Bronchial epithelial cell (primary cell): ENCODE results near the gene WNK2. TPM values are rescaled to one million over a fixed set of nuclear protein-coding genes. Genes with fewer than 3 reads are reported as not detected.

Source experiments
- DNase-seq: peaks from one replicate; pipeline ENCODE4 v3.0.0-alpha.2; 2010; ENCODE audit warnings: low read depth
- FAIRE-seq: peaks from 2 replicates; lab custom pipeline; 2011; peaks lifted over from hg19 to GRCh38; lab: Jason Lieb, UNC
- H3K27me3 ChIP-seq: 2 replicates; pipeline ENCODE4 v1.5.1; 2011; ENCODE audit warnings: low read length; ENCODE audit not compliant: control insufficient read depth, insufficient read depth
- H3K36me3 ChIP-seq: 2 replicates; pipeline ENCODE4 v1.5.1; 2011; ENCODE audit warnings: low read length; ENCODE audit not compliant: control insufficient read depth, insufficient read depth
- H3K4me3 ChIP-seq: 2 replicates; pipeline ENCODE4 v1.5.1; 2011; ENCODE audit warnings: mild to moderate bottlenecking, low read depth, low read length, control low read depth
- CTCF ChIP-seq: IDR thresholded peaks from 2 replicates; pipeline ENCODE4 v1.5.1; 2011; ENCODE audit warnings: mild to moderate bottlenecking, moderate library complexity, low read length, control low read depth, inconsistent platforms; ENCODE audit not compliant: insufficient read depth, severe bottlenecking
- total RNA-seq: library from RNA; depleted of rRNA; stranded (reverse); fragments of >200 nt; gene quantifications from 2 replicates; pipeline ENCODE4 v1.2.1, GENCODE V29; 2014

WNK2 gene
- total RNA-seq, 1 donor from 2014 or later: under 0.01 TPM

- Histone ChIP-seq H3K27me3 (peaks cover 23% of the 10 kb centered on the region), H3K36me3 (no peaks in the 10 kb centered on the region), H3K4me3 (no peak overlapping the region)
- no peak for TF ChIP-seq CTCF
- DNase-seq (no peak), FAIRE-seq (no peak)
Observed at GRCh38 chr9:93232388-93232960, 48.5 kb downstream of the WNK2 start.

- DNase-seq (no peak), FAIRE-seq (no peak)
- TF ChIP-seq CTCF: no peak
- no peaks in the 10 kb centered on the region for H3K36me3 ChIP-seq
- peaks cover 23% of the 10 kb centered on the region for H3K27me3 ChIP-seq
- no peak overlapping the region for H3K4me3 ChIP-seq
Observed at GRCh38 chr9:93233033-93233432, 49.1 kb downstream of the WNK2 start.

GRCh38 chr9:93234600-93234999 is 50.7 kb downstream of the WNK2 start:
- no peak for TF ChIP-seq CTCF
- DNase-seq (no peak), FAIRE-seq (no peak)
- Histone ChIP-seq H3K27me3 (peaks cover 26% of the 10 kb centered on the region), H3K4me3 (no peak overlapping the region), H3K36me3 (no peaks in the 10 kb centered on the region)

- Histone ChIP-seq H3K4me3 (no peak overlapping the region), H3K36me3 (no peaks in the 10 kb centered on the region), H3K27me3 (peaks cover 23% of the 10 kb centered on the region)
- TF ChIP-seq CTCF: no peak
- DNase-seq (no peak), FAIRE-seq (no peak)
Observed at GRCh38 chr9:93235300-93235960, 51.5 kb downstream of the WNK2 start.

GRCh38 chr9:93236541-93237206 is 52.7 kb downstream of the WNK2 start:
- TF ChIP-seq CTCF: no peak
- Histone ChIP-seq H3K36me3 (no peaks in the 10 kb centered on the region), H3K27me3 (peaks cover 20% of the 10 kb centered on the region), H3K4me3 (no peak overlapping the region)
- FAIRE-seq (no peak), DNase-seq (no peak)
